Measurements from ENCODE around the gene MELK.

DNA sequence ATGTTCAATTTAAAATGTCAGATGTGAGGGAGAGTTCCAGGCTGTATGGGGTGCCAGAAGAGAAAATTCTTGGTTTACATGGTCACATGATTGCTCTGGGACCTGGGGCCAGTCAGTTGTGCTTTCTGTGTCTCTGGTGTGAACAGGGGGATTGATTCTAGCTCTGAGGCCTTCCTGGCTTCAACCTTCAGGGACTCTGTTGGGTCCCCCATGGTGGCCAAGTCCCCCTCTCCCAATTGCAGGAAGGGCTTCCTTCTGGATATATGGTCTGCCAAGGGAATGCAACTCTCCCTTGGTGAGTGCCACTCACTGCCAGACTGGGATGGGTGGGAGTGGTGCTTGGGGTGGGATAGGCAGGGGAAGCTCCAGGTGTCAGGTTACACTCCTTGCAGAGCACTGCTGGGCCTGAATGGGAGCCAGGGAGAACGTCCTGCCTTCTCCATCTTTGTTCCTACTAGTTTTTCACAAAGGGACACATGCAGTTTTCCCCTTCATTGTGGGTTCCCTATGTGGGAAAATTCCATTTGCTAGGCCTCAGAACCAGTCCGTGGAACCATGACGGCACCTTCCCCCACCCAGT, 153.2 kb downstream of the MELK start:
- TF ChIP-seq, protein P1, sequence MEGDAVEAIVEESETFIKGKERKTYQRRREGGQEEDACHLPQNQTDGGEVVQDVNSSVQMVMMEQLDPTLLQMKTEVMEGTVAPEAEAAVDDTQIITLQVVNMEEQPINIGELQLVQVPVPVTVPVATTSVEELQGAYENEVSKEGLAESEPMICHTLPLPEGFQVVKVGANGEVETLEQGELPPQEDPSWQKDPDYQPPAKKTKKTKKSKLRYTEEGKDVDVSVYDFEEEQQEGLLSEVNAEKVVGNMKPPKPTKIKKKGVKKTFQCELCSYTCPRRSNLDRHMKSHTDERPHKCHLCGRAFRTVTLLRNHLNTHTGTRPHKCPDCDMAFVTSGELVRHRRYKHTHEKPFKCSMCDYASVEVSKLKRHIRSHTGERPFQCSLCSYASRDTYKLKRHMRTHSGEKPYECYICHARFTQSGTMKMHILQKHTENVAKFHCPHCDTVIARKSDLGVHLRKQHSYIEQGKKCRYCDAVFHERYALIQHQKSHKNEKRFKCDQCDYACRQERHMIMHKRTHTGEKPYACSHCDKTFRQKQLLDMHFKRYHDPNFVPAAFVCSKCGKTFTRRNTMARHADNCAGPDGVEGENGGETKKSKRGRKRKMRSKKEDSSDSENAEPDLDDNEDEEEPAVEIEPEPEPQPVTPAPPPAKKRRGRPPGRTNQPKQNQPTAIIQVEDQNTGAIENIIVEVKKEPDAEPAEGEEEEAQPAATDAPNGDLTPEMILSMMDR (IDR thresholded peaks at IDR 0.05): no peak
- no peak for TF ChIP-seq POLR2A (IDR thresholded peaks at IDR 0.05)
